H1 (cell line): ENCODE data around the gene KCNQ2. TPM values are rescaled to one million over a fixed set of nuclear protein-coding genes. Genes with fewer than 3 reads are reported as not detected.

Experiments used
- ATF3 ChIP-seq: IDR thresholded peaks from 2 replicates; pipeline ENCODE4 v1.6.1; 2011; ENCODE audit warnings: low read depth, mild to moderate bottlenecking, low read length; ENCODE audit not compliant: insufficient read depth
- CBX5 ChIP-seq: fragments of 300-800, 300-1000 bp; sonication (generic); IDR thresholded peaks from 2 replicates; pipeline ENCODE4 v1.7.1; 2016; ENCODE audit warnings: antibody characterized with exemption, low read length, low read depth
- CHD7 ChIP-seq: fragments of 300-600 bp; sonication (generic); IDR thresholded peaks from 2 replicates; pipeline ENCODE4 v1.7.1; 2012; ENCODE audit warnings: low read length, moderate library complexity, mild to moderate bottlenecking, inconsistent platforms; ENCODE audit not compliant: insufficient replicate concordance
- JUND ChIP-seq: IDR thresholded peaks from 2 replicates; pipeline ENCODE4 v1.6.1; 2011; ENCODE audit warnings: mild to moderate bottlenecking, improper control_type of control experiment, low read length
- NRF1 ChIP-seq: IDR thresholded peaks from 2 replicates; pipeline ENCODE4 v1.6.1; 2011; ENCODE audit warnings: mild to moderate bottlenecking, low read depth, low read length, improper control_type of control experiment
- RBBP5 ChIP-seq: IDR thresholded peaks from 2 replicates; pipeline ENCODE4 v1.7.1; 2012; ENCODE audit warnings: low read depth, mild to moderate bottlenecking, inconsistent platforms, low read length, moderate library complexity, borderline replicate concordance
- SIN3A ChIP-seq, 2 experiments: IDR thresholded peaks in 1 of 2; conservative IDR thresholded peaks in 1 of 2; 2 replicates each; pipeline ENCODE4 v1.6.1; 2011 to 2012; ENCODE audit warnings: low read length in 2 of 2, improper control_type of control experiment in 1 of 2, low read depth in 1 of 2, mild to moderate bottlenecking in 1 of 2
- SIX5 ChIP-seq: IDR thresholded peaks from 2 replicates; pipeline ENCODE4 v1.6.1; 2011; ENCODE audit warnings: mild to moderate bottlenecking, low read depth, low read length
- TAF1 ChIP-seq: IDR thresholded peaks from 2 replicates; pipeline ENCODE4 v1.6.1; 2011; ENCODE audit warnings: mild to moderate bottlenecking, low read depth, low read length
- TCF12 ChIP-seq: IDR thresholded peaks from 2 replicates; pipeline ENCODE4 v1.6.1; 2011; ENCODE audit warnings: low read depth, mild to moderate bottlenecking, low read length
- polyA plus RNA-seq, 7 experiments: library from polyadenylated mRNA; depleted of rRNA in 3 of 7; stranded (reverse) in 5 of 7; unstranded in 2 of 7; fragments of >200 nt in 5 of 7; fragments of 200-250 nt in 2 of 7; gene quantifications; 1 replicate in 5 of 7; 2 replicates in 1 of 7; 4 replicates in 1 of 7; pipeline versions ENCODE4 v1.2.1 to v1.2.3, GENCODE V29; 2011 to 2013; ENCODE audit warnings: missing spikeins in 2 of 7, mixed read lengths in 2 of 7
- total RNA-seq: library from RNA; stranded (reverse); fragmentation: NEBNext Ultra II Directional; extraction: Animal tissue kit (Norgen Biotek cat#: 25700); gene quantifications from 2 replicates; pipeline ENCODE4 v1.2.1, GENCODE V29; 2021

KCNQ2 gene
- total and polyA plus RNA-seq, 2 of the 8 experiments (the other 6 are each of a cell fraction or from before 2014, with no cell fraction given), result 82.6 to 243 TPM

- no peak for TF ChIP-seq CHD7
- no peak for TF ChIP-seq ATF3
- TF ChIP-seq NRF1, result no peak
- no peak for TF ChIP-seq SIN3A (conservative IDR thresholded peaks at IDR 0.05 in 1 of 2, IDR thresholded peaks at IDR 0.05 in 1 of 2; ENCODE audit: low read depth in 1 of 2, low read length in 2 of 2)
- no peak for TF ChIP-seq SIX5
- no peak for TF ChIP-seq TAF1
- no peak for TF ChIP-seq CBX5
- TF ChIP-seq RBBP5, result no peak
- TF ChIP-seq JUND, result no peak
- TF ChIP-seq TCF12, result no peak
Measured at GRCh38 chr20:63382551-63383300, 89.7 kb downstream of the KCNQ2 start (continued).
